Measurements from ENCODE around the gene ANKRD40. TPM values are rescaled to one million over a fixed set of nuclear protein-coding genes. Genes with fewer than 3 reads are reported as not detected.
"Not testable (repeated sequence)": the region's sequence is repeated elsewhere in the genome, so short reads cannot be mapped to it uniquely, and the experiment has no call there.

Gene ANKRD40
- total RNA-seq, 4 donors from 2014 or later: 22.4 to 31.1 (median 22.7) TPM

GRCh38 chr17:50682938-50683337, 24.8 kb downstream of the ANKRD40 start:
- WGBS, 2 donors: 93 to 97% methylated on average over 3 of the region's 3 CpGs
- intact Hi-C loops (cut with DNase I; ENCODE audit: low total_unique reads): loop anchor here (5.0 kb wide), 2 partner anchors 51 to 131 kb away; partner anchors contain the start of gene ABCC3
- TF ChIP-seq POLR2A (IDR thresholded peaks at IDR 0.05): no peak
- TF ChIP-seq, protein P1, sequence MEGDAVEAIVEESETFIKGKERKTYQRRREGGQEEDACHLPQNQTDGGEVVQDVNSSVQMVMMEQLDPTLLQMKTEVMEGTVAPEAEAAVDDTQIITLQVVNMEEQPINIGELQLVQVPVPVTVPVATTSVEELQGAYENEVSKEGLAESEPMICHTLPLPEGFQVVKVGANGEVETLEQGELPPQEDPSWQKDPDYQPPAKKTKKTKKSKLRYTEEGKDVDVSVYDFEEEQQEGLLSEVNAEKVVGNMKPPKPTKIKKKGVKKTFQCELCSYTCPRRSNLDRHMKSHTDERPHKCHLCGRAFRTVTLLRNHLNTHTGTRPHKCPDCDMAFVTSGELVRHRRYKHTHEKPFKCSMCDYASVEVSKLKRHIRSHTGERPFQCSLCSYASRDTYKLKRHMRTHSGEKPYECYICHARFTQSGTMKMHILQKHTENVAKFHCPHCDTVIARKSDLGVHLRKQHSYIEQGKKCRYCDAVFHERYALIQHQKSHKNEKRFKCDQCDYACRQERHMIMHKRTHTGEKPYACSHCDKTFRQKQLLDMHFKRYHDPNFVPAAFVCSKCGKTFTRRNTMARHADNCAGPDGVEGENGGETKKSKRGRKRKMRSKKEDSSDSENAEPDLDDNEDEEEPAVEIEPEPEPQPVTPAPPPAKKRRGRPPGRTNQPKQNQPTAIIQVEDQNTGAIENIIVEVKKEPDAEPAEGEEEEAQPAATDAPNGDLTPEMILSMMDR (IDR thresholded peaks at IDR 0.05): no peak
- no peak overlapping the region for H3K4me3 ChIP-seq (ENCODE audit: low read depth, poor library complexity, severe bottlenecking)
- no peak for DNase-seq (ENCODE audit: low spot score in 2 of 2)

DNA sequence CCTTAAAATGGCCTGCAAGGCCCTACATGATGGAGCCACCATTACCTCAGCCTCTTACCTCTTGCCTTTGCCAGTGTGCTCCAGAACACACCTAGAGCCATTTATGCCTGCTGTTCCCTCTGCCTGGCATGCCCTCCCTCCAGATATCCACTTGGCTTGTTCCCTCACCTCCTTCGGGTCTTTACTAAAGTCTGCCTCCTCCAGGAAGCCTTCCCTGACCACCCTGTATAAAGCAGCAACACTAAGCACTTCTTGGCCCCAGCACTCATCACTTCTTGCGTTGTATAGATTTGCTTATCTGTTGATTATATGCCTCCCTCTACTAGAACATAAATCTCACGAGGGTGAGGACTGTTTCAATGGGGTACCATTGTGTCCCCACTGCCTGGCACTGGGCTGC, 25.3 kb downstream of the ANKRD40 start:
- DNase-seq (ENCODE audit: low spot score in 2 of 2): no peak
- no peak overlapping the region for H3K4me3 ChIP-seq (ENCODE audit: low read depth, poor library complexity, severe bottlenecking)
- intact Hi-C loops (cut with DNase I; ENCODE audit: low total_unique reads): loop anchor here (5.0 kb wide), 2 partner anchors 50 to 130 kb away; partner anchors contain the start of gene ABCC3
- WGBS, 2 donors: 90 to 95% methylated on average over 3 of the region's 3 CpGs
- TF ChIP-seq POLR2A (IDR thresholded peaks at IDR 0.05): no peak
- TF ChIP-seq, protein P1 (IDR thresholded peaks at IDR 0.05): no peak

DNA sequence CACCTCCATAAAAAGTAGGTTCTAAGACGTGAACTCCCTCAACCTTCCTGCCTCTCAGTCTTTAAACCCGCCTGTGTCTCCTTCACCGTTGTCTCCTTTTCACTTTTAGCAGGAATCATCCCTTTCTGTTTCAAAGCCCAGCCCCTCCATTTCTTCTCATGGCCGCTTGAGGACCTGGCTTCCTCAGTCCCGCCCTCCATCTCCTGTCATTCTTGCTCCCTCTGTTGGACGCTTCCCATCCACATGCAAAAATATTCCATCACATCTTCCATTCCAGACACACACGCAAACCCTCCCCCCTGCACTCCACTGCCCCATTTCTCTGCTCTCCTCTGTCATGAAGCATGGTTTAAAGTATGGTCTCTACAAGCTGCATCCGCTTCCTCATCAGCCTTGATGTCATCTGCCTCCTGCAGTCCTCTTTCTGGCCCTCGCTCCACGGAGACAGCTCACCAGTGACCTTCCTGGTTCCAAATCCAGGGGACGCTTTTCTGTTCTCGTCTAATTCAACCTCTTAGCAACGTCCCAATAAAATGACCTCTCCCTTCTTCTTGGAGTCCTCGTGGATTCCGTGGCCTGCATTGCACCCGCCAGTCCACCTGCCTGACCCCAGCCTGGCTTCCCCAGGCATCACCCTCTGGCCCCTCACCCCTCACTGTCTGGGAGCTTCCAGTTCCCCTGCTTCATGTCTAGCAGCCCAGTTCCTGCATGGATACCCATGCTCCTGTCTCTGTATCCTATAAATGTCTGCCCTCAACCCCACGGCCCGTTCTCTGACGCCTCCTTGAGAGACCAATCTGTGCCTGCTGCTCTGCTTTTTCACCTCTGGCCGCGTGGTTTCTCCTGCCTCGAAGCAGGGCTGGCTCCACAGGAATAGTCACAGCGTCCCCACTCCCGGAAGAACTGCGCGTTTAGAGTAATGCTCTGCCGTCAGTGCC, 26.2 kb downstream of the ANKRD40 start:
- no peak for DNase-seq (ENCODE audit: low spot score in 2 of 2)
- intact Hi-C loops (cut with DNase I; ENCODE audit: low total_unique reads): loop anchor here (5.0 kb wide), 2 partner anchors 49 to 129 kb away; partner anchors contain the start of gene ABCC3
- 57% methylated on average over 27 of the region's 27 CpGs for WGBS, 2 donors
- H3K4me3 ChIP-seq (ENCODE audit: low read depth, poor library complexity, severe bottlenecking): no peak overlapping the region
- no peak for TF ChIP-seq POLR2A (IDR thresholded peaks at IDR 0.05)
- TF ChIP-seq, protein P1 (IDR thresholded peaks at IDR 0.05): no peak

DNA sequence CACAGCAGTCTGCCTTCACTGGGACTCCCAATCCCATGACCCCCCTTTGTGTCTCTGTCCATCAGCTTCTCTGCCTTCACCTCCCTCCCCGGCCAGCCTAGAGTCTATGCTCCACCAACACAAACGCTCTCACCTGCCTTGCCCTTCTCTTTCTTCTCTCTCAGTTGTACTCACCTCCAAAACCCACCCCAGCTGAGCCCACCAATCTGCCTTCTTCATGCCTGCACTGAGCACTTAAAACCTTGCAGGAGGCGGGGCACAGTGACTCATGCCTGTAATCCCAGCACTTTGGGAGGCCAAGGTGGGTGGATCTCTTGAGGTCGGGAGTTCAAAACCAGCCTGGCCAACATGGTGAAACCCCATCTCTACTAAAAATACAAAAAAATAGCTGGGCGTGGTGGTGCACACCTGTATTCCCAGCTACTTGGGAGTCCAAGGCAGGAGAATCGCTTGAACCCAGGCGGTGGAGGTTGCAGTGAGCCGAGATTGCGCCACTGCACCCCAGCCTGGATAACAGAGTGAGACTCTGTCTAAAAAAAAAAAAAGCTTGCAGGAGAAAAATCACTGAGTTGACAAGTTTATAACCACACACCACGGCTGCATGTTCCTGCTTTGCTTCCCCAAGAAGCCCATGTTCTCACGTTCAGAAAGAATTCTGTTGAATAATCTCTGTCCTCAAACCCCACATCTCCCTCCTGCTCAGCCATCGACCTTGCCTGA, 27.0 kb downstream of the ANKRD40 start:
- not testable (repeated sequence) for H3K4me3 ChIP-seq (ENCODE audit: low read depth, poor library complexity, severe bottlenecking); DNase-seq (ENCODE audit: low spot score in 2 of 2)
- intact Hi-C loops (cut with DNase I; ENCODE audit: low total_unique reads): loop anchor here (5.0 kb wide), 2 partner anchors 48 to 128 kb away; partner anchors contain the start of gene ABCC3
- 66 to 71% methylated on average over 12 of the region's 12 CpGs for WGBS, 2 donors

DNA sequence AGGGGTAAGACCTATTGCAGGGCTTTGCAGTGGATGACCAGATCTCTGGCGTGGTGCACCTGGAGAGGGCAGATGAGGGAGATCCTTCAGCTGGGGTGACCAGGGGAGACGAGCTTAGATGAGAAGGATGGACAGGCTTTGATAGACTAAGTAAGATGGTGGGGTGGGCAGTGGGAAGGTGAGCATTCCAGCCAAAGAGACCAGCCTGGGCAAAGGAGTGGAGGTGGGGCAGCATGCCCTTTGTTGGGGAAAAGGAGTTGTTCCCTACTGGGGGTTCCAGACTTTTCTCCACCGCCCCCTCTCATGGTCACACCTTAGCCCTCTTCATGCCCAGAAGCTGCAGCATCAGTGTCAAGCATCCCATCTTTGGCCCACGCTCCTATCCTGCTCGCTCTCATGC, 27.6 kb downstream of the ANKRD40 start:
- 96 to 97% methylated on average over 5 of the region's 5 CpGs for WGBS, 2 donors
- H3K4me3 ChIP-seq (ENCODE audit: low read depth, poor library complexity, severe bottlenecking): no peak overlapping the region
- no peak for TF ChIP-seq POLR2A (IDR thresholded peaks at IDR 0.05)
- TF ChIP-seq, protein P1 (IDR thresholded peaks at IDR 0.05): no peak
- peak in 1 of 2 donors; percentile 58 for DNase-seq (ENCODE audit: low spot score in 2 of 2)
- intact Hi-C loops (cut with DNase I; ENCODE audit: low total_unique reads): loop anchor here (5.0 kb wide), 2 partner anchors 48 to 128 kb away; partner anchors contain the start of gene ABCC3
